Body of pancreas (tissue), 4 donors: ENCODE results near the gene BNIP1.

Experiments
- POLR2A ChIP-seq, 3 donors: fragments of 450-650 bp; IDR thresholded peaks; one replicate each; pipeline ENCODE4 v1.6.1; 2016; ENCODE audit warnings: antibody characterized with exemption in 3 of 3, mild to moderate bottlenecking in 2 of 3
- TF ChIP-seq, protein P1 (sequence below), 7 experiments: fragments of 450-650 bp in 4 of 7; fragments of 200-600 bp in 3 of 7; sonication (generic) in 3 of 7; IDR thresholded peaks; one replicate each; pipeline ENCODE4 v1.5.1; 2016 to 2019; ENCODE audit warnings: antibody characterized with exemption in 7 of 7

DNA sequence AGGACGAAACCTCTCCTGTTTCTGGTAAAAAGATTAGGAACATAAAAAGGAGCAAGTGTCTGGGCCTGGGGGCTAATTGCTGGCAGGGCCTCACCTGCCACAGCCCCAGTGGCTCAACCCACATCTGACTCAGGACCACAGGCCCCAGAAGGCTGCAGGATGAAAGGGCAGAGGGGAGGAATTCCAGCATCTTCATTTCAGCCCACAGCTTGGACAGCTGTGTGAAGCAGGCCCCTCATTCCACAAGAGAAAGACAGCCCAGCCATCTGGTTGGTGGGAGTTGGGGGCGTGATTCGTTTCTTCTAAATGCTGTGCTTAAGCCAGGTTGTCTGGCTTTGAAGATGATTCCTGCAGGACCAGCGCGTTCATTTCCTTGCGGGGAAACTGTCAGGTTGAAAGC, 61.6 kb downstream of the BNIP1 start:
- TF ChIP-seq, protein P1, sequence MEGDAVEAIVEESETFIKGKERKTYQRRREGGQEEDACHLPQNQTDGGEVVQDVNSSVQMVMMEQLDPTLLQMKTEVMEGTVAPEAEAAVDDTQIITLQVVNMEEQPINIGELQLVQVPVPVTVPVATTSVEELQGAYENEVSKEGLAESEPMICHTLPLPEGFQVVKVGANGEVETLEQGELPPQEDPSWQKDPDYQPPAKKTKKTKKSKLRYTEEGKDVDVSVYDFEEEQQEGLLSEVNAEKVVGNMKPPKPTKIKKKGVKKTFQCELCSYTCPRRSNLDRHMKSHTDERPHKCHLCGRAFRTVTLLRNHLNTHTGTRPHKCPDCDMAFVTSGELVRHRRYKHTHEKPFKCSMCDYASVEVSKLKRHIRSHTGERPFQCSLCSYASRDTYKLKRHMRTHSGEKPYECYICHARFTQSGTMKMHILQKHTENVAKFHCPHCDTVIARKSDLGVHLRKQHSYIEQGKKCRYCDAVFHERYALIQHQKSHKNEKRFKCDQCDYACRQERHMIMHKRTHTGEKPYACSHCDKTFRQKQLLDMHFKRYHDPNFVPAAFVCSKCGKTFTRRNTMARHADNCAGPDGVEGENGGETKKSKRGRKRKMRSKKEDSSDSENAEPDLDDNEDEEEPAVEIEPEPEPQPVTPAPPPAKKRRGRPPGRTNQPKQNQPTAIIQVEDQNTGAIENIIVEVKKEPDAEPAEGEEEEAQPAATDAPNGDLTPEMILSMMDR (IDR thresholded peaks at IDR 0.05), result no peak
- no peak for TF ChIP-seq POLR2A (IDR thresholded peaks at IDR 0.05)
